HG03097 (cell line): ENCODE measurements around the gene BRAF.
"Not testable (repeated sequence)": the region's sequence is repeated elsewhere in the genome, so short reads cannot be mapped to it uniquely, and the experiment has no call there.

Source experiments
- ATAC-seq: cut with Tn5 transposase; IDR thresholded peaks from one replicate; pipeline ENCODE4 v1.9.1; 2021; ENCODE audit not compliant: unreplicated experiment, low FRiP score

BRAF gene

GRCh38 chr7:140920745-140921144, 4.0 kb downstream of the BRAF start:
- ATAC-seq = no peak

GRCh38 chr7:140918236-140918635, 6.5 kb downstream of the BRAF start:
- no peak for ATAC-seq

- ATAC-seq = no peak
Measured at GRCh38 chr7:140917258-140917657, 7.5 kb downstream of the BRAF start.

- ATAC-seq = no peak
Measured at GRCh38 chr7:140915935-140916555, 8.7 kb downstream of the BRAF start.

- no peak for ATAC-seq
Measured at GRCh38 chr7:140914083-140914482, 10.6 kb downstream of the BRAF start.

GRCh38 chr7:140913596-140913928, 11.2 kb downstream of the BRAF start:
- ATAC-seq = not testable (repeated sequence)

- no peak for ATAC-seq
Measured at GRCh38 chr7:140911746-140912145, 13.0 kb downstream of the BRAF start.

GRCh38 chr7:140909476-140910161, 15.1 kb downstream of the BRAF start:
- ATAC-seq = no peak

- no peak for ATAC-seq
Measured at GRCh38 chr7:140908361-140908760, 16.4 kb downstream of the BRAF start.

- ATAC-seq = no peak
Measured at GRCh38 chr7:140903741-140904480, 20.8 kb downstream of the BRAF start.

GRCh38 chr7:140902303-140902953, 22.3 kb downstream of the BRAF start:
- ATAC-seq = peak; percentile 78

GRCh38 chr7:140901941-140902302, 22.8 kb downstream of the BRAF start:
- no peak for ATAC-seq

- no peak for ATAC-seq
Measured at GRCh38 chr7:140899883-140900282, 24.8 kb downstream of the BRAF start.

GRCh38 chr7:140898786-140899536, 25.8 kb downstream of the BRAF start:
- ATAC-seq = no peak

GRCh38 chr7:140896996-140897395, 27.7 kb downstream of the BRAF start:
- no peak for ATAC-seq

- no peak for ATAC-seq
Measured at GRCh38 chr7:140889645-140890044, 35.1 kb downstream of the BRAF start.

GRCh38 chr7:140889150-140889549, 35.6 kb downstream of the BRAF start:
- no peak for ATAC-seq

- ATAC-seq = no peak
Measured at GRCh38 chr7:140888087-140888486, 36.6 kb downstream of the BRAF start.

- ATAC-seq = no peak
Measured at GRCh38 chr7:140885735-140886334, 38.9 kb downstream of the BRAF start.

GRCh38 chr7:140883378-140883777, 41.4 kb downstream of the BRAF start:
- ATAC-seq = no peak
